Measurements from ENCODE around the gene SHISA6.

SHISA6 gene

DNA sequence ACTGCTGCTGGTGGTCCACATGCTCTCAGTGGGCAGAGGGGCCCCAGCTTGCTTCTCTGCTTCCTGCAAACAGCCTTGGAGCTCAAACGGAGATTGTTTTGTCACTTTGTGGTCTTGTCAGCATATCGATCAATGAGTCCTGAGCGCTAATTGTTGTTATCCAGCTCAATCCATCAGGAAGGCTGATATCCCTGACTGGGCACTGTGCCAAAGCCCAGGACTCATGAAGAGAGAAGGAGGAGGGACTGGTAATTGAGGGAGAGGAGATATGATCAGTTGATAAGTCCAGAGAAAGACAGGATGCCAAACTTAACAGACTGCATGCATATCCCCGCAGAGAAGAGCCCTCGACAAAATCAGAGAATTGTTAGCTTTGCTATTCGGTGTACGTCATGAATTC, 298.6 kb downstream of the SHISA6 start:
- no peak for DNase-seq (ENCODE audit: low read depth)

DNA sequence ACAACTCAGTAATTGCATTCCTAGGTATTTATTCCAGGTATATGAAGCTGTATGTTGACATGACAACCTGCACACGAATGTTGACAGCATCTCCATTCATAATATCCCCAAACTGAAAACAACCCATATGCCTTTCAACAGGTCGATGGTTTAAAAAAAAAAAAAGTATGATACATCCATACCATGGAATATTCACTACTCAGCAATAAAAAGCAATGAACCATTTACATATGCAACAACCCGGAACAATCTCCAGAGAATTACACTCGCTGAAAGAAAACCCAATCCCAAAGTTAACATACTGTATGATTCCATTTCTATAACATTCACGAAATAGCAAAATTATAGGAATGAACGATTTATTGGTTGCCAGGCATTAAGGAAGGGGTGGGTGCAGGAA, 304.0 kb downstream of the SHISA6 start:
- no peak for DNase-seq (ENCODE audit: low read depth)

DNA sequence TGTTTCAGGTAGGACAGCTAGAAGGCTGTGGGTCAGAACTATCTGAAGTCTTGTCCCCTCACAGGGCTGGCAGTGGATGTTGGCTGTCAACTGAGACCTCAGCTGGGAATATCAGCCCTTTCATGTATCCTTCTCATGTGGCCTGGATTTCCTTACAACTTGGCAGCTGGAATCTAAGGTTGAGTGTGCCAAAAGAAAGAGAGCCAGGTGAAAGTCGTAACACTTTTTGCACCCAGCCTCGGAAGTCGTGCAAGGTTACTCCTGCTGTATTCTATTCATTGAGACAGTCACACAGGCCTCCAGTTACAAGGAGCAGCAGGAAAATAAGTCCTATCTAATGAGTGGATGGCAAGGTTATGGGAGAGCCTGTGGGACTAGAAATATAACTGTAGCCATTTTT, 304.7 kb downstream of the SHISA6 start:
- DNase-seq (ENCODE audit: low read depth), result no peak

DNA sequence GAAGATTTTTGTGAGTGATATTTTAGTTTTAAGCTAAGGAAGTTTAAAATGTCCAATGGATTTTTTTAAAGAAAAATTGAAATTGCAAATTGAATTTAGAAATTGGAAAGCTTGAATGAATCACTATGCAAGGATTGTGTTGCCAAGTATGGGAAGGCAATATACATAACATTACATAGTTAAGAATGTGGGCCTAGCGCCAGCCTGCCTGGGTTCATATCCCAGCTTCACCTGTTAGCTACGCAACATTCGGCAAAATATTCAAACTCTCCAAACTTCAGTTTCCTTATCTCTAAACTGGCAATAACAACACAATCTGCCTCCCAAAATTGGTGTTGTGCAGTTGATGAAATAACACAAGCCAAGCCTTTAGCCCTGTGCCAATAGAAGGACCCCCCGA, 306.8 kb downstream of the SHISA6 start:
- no peak for DNase-seq (ENCODE audit: low read depth)

- no peak for DNase-seq (ENCODE audit: low read depth)
Measured at GRCh38 chr17:11548398-11548797, 307.4 kb downstream of the SHISA6 start.

DNA sequence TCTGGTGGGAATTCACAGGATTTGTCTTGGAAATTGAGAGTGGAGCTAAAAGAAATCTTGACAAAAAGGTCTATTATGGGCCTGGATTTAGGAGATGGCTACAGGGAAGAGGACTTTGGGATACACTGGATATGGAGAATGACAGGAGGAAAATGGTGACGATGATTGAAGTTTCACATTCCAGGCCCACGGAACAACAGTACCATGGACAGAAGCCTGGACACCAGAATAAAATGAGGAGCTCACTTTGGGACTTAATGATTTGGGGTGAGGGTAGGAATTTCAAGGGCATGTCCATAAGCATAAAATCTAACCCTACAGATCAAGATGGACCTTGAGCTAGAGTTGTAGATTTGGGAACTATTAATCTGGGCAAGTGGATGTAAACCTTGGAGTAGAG, 309.4 kb downstream of the SHISA6 start:
- no peak for DNase-seq (ENCODE audit: low read depth)

GRCh38 chr17:11551442-11551841, 310.4 kb downstream of the SHISA6 start:
- DNase-seq (ENCODE audit: low read depth), result no peak

- no peak for DNase-seq (ENCODE audit: low read depth)
Measured at GRCh38 chr17:11553135-11553534, 312.1 kb downstream of the SHISA6 start.

GRCh38 chr17:11554042-11554441, 313.0 kb downstream of the SHISA6 start:
- no peak for DNase-seq (ENCODE audit: low read depth)

- DNase-seq (ENCODE audit: low read depth), result no peak
Measured at GRCh38 chr17:11554542-11554941, 313.5 kb downstream of the SHISA6 start.

- no peak for DNase-seq (ENCODE audit: low read depth)
Measured at GRCh38 chr17:11555530-11555929, 314.5 kb downstream of the SHISA6 start.

GRCh38 chr17:11557727-11558452, 316.9 kb downstream of the SHISA6 start:
- no peak for DNase-seq (ENCODE audit: low read depth)

GRCh38 chr17:11558681-11559234, 317.7 kb downstream of the SHISA6 start:
- DNase-seq (ENCODE audit: low read depth), result no peak

GRCh38 chr17:11559601-11560000, 318.6 kb downstream of the SHISA6 start:
- DNase-seq (ENCODE audit: low read depth), result no peak

DNA sequence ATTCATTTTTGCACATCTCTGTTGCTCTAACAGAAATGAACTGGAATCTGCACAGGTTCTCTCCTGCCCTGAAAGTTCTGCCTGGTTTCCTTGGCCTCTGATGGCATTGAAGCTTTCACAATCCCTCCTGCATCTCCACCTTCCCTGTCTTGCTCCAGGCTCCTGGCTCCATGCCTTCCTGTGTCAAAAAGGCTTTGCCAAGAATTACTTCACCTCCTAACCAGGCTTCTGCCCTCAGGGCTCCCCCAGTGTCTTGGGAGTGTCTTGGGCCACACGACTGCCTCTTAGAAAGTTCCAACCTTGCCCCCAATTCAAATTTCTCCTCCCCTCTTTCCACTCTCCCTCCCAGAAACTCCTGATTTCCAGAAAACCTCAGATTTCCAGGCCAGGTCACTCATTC, 320.3 kb downstream of the SHISA6 start:
- no peak for DNase-seq (ENCODE audit: low read depth)

GRCh38 chr17:11561702-11562101, 320.7 kb downstream of the SHISA6 start:
- no peak for DNase-seq (ENCODE audit: low read depth)

DNA sequence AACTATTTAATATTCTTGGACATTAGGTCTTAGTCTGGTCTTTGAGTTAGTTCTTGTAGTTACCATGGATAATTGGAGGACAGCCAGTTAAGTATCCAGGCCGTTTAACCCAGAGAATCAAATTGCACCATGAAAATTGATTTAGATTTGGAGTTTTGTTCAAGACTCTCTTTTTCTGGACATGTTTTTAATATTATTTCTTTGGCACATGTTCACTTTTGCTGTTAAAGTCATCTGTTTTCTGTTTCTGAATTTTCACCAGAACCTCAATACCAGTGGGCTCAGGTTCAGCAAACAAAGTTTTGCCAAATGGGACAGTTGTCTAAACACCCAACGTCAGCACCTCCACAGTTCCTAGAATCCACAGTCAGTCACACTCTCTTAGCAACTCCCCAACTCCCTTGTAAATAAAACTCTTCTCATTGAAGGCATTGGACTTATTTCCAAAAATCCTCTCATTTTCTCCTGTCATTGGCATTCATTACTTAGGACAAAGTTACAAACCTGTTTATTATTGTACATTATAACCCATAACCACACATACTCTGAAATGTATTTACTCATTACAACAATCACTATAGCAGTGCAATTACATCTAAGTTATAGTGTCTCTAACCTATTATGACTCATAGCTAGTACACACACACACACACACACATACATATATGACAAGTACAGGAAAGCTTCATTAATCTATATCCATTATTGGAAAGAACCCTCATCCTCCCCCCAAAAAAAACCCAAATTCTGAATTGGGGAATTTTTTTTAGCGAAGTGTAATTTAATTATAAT, 323.8 kb downstream of the SHISA6 start:
- DNase-seq (ENCODE audit: low read depth), result no peak

DNA sequence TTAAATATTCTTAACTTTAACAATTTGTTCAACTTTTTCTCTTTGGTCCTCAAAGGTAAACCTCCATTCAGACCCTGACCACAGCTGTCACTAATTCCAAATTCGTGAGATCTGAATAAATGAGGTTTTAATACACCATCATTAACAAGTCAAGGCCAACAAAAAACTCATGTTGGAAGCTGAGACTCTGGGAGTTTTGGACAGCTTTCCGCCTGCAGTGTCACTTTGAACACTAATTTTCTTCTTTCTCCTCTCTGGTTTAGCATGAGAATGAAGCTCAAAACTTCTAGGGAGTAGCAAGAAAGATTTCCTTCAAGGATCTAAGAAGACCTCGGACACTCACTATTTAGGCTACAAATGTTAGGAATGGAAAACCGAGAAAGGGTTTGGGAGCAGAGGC, 324.6 kb downstream of the SHISA6 start:
- no peak for DNase-seq (ENCODE audit: low read depth)

DNA sequence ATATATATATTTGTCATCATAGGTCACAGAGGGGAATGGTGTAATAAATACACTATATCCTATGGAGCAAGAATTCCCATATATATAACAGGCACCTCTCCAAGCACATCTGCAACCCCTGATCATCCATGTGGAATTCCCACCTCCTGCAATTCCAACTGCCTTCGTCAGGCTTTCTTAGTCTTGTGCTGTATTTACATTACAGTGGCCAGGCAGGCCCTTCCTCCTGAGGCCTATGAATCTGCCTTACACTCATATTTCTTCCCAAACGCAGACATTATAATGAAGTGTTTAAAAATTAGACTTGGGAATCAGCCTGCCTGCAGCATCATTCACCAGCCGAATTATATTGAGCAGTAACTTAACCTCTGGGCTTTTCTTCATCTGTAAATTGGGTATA, 338.0 kb downstream of the SHISA6 start:
- no peak for DNase-seq (ENCODE audit: low read depth)

- DNase-seq (ENCODE audit: low read depth), result no peak
Measured at GRCh38 chr17:11580677-11581076, 339.7 kb downstream of the SHISA6 start.

DNA sequence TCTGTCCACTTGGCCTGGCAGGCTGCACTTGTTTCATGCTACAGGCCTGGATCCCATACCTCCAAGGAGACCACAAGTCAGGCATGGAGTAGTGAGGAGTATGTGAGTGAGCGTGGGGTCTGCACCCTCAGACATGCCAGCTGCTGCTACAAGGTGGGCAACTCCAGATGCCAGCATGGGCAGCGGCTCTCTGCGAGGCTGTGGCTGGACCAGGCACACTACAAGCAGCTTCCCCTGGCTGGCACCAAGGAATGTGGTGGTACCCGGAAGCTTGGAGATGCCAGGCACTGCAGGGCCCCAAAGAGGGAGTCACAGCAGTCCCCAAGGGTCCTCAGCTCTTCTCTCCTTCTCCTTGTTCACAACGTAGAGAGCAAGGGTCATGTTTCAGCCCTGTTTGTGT, 341.2 kb downstream of the SHISA6 start:
- no peak for DNase-seq (ENCODE audit: low read depth)

- no peak for DNase-seq (ENCODE audit: low read depth)
Measured at GRCh38 chr17:11583306-11583992, 342.4 kb downstream of the SHISA6 start.

- no peak for DNase-seq (ENCODE audit: low read depth)
Measured at GRCh38 chr17:11589716-11590115, 348.7 kb downstream of the SHISA6 start.

Measured in non-pigmented ciliary epithelial cell (primary cell).